DOHH2 (cell line): ENCODE measurements around the gene DMGDH.

Source experiments
- EZH2phosphoT487 ChIP-seq: fragments of 200-600 bp; sonication (generic); IDR thresholded peaks from 2 replicates; pipeline ENCODE4 v1.6.1; 2017; ENCODE audit warnings: borderline replicate concordance, mild to moderate bottlenecking, antibody characterized with exemption, low read length, moderate library complexity, mixed read lengths
- TF ChIP-seq, protein P1 (sequence below): fragments of 200-600 bp; sonication (generic); IDR thresholded peaks from one replicate; pipeline ENCODE4 v1.5.1; 2014; ENCODE audit warnings: antibody characterized with exemption, mild to moderate bottlenecking, low read depth, low read length; ENCODE audit not compliant: poor library complexity, severe bottlenecking

DNA sequence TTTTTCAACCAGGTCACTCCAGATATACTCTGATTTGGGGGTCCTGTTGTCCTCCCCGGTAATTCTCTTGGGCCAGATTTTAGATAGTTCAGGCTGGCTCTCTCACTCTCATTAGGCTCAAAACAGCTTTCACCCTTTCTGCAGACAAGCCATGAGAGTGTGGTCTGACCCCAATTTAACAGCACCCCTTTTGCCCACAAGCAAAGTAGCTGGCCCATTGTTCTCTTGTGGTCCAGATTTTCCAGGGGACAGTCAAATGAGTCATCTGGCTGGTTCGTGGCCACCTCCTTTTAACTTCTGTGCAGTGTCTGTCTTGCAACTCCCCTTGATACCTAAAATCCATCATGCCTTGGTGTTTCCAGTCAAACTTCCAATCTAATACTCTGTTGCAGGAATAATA lies 16.6 kb upstream of the DMGDH start:
- TF ChIP-seq, protein P1, sequence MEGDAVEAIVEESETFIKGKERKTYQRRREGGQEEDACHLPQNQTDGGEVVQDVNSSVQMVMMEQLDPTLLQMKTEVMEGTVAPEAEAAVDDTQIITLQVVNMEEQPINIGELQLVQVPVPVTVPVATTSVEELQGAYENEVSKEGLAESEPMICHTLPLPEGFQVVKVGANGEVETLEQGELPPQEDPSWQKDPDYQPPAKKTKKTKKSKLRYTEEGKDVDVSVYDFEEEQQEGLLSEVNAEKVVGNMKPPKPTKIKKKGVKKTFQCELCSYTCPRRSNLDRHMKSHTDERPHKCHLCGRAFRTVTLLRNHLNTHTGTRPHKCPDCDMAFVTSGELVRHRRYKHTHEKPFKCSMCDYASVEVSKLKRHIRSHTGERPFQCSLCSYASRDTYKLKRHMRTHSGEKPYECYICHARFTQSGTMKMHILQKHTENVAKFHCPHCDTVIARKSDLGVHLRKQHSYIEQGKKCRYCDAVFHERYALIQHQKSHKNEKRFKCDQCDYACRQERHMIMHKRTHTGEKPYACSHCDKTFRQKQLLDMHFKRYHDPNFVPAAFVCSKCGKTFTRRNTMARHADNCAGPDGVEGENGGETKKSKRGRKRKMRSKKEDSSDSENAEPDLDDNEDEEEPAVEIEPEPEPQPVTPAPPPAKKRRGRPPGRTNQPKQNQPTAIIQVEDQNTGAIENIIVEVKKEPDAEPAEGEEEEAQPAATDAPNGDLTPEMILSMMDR = no peak
- TF ChIP-seq EZH2phosphoT487 = no peak
